Mammary epithelial cell (primary cell): ENCODE measurements around the gene HPCAL1.

ENCODE experiments used
- CTCF ChIP-seq, 2 donors: IDR thresholded peaks in 1 of 2; conservative IDR thresholded peaks in 1 of 2; 2 replicates each; pipeline ENCODE4 v1.5.1; 2011 to 2012; ENCODE audit warnings: inconsistent platforms in 2 of 2, low read length in 2 of 2, mild to moderate bottlenecking in 2 of 2, control low read depth in 1 of 2, low read depth in 1 of 2; ENCODE audit not compliant: insufficient read depth in 1 of 2; ENCODE audit errors: extremely low read depth in 1 of 2
- EZH2 ChIP-seq: IDR thresholded peaks from 2 replicates; pipeline ENCODE4 v1.6.1; 2012; ENCODE audit warnings: low read length, inconsistent platforms, borderline replicate concordance

- TF ChIP-seq CTCF (conservative IDR thresholded peaks at IDR 0.05 in 1 of 2, IDR thresholded peaks at IDR 0.05 in 1 of 2; ENCODE audit: extremely low read depth in 1 of 2, insufficient read depth in 1 of 2, low read depth in 1 of 2, low read length in 2 of 2) (no peak), EZH2 (no peak)
Measured at GRCh38 chr2:10327896-10328669, 25.4 kb downstream of the HPCAL1 start.
